ENCODE results near the gene DLST. TPM values are rescaled to one million over a fixed set of nuclear protein-coding genes. Genes with fewer than 3 reads are reported as not detected.

Gene DLST
- total and polyA plus RNA-seq, 4 experiments from 2014 or later: 4.8 to 104 (median 56.0) TPM

- H3K9me3 ChIP-seq (ENCODE audit: control insufficient read depth in 1 of 2, low read length in 2 of 2): no peaks in the 10 kb centered on the region
- peaks cover 57% of the 10 kb centered on the region for H3K4me1 ChIP-seq (ENCODE audit: insufficient read depth, low read length)
- Mint-ChIP-seq H3K36me3 (no peaks in the 10 kb centered on the region), H3K4me1 (peaks cover 26 to 59% (median 49%) of the 10 kb centered on the region in 4 donors), H3K27ac (peak overlapping the region; percentile 92 to 97 (median 95)), H3K9me3 (peaks cover 0 to 9% (median under 1%) of the 10 kb centered on the region in 8 donors), H3K27me3 (no peaks in the 10 kb centered on the region), H3K4me3 (peak overlapping the region; percentile 70 to 91 (median 82))
- CTCF ChIA-PET (ENCODE audit: partially characterized antibody): interaction anchor here (1.5 to 3.2 kb wide), 4 partner anchors 19 to 146 kb away, joined by 3 to 19 read pairs (median 12); partner anchors contain the start of gene RPS6KL1
- POLR2A ChIA-PET (ENCODE audit: partially characterized antibody): interaction anchor here (1.0 to 1.2 kb wide), 3 partner anchors 9 to 194 kb away, joined by 3 to 5 read pairs (median 3); partner anchors contain the start of gene NEK9
- H3K27me3 ChIP-seq (ENCODE audit: insufficient read depth, low read length): no peaks in the 10 kb centered on the region
- peak overlapping the region; percentile 28 to 40 for H3K4me3 ChIP-seq (ENCODE audit: low read length in 2 of 2)
- no peaks in the 10 kb centered on the region for H3K36me3 ChIP-seq (ENCODE audit: insufficient read depth, low read length)
- intact Hi-C loops (cut with micrococcal nuclease): loop anchor here (10.0 kb wide), 1 partner anchor 447 kb away; the partner anchor contains the start of genes ISCA2 and NPC2
- DNase-seq: peak; percentile 38 to 60 (median 51)
- peak overlapping the region; percentile 55 for H3K27ac ChIP-seq (ENCODE audit: low read depth, low read length)
Measured at GRCh38 chr14:74941676-74942097, 60.0 kb downstream of the DLST start.

- peaks cover 54% of the 10 kb centered on the region for H3K4me1 ChIP-seq (ENCODE audit: insufficient read depth, low read length)
- Mint-ChIP-seq H3K4me3 (peak overlapping the region; percentile 70 to 91 (median 82)), H3K36me3 (no peaks in the 10 kb centered on the region), H3K9me3 (peaks cover 0 to 9% (median under 1%) of the 10 kb centered on the region in 8 donors), H3K27ac (peak overlapping the region; percentile 92 to 97 (median 95)), H3K27me3 (no peaks in the 10 kb centered on the region), H3K4me1 (peaks cover 21 to 55% (median 45%) of the 10 kb centered on the region in 4 donors)
- H3K27me3 ChIP-seq (ENCODE audit: insufficient read depth, low read length): no peaks in the 10 kb centered on the region
- ChIA-PET CTCF (ENCODE audit: partially characterized antibody) (interaction anchor here (1.5 to 3.2 kb wide), 4 partner anchors 19 to 146 kb away, joined by 3 to 19 read pairs (median 12); partner anchors contain the start of gene RPS6KL1), POLR2A (ENCODE audit: partially characterized antibody) (interaction anchor here (1.0 to 1.2 kb wide), 2 partner anchors 10 to 184 kb away, joined by 3 to 5 read pairs; partner anchors contain the start of gene NEK9)
- no peaks in the 10 kb centered on the region for H3K36me3 ChIP-seq (ENCODE audit: insufficient read depth, low read length)
- intact Hi-C loops (cut with micrococcal nuclease): loop anchor here (10.0 kb wide), 1 partner anchor 447 kb away; the partner anchor contains the start of genes ISCA2 and NPC2
- peak overlapping the region; percentile 28 to 40 for H3K4me3 ChIP-seq (ENCODE audit: low read length in 2 of 2)
- DNase-seq: no peak
- H3K27ac ChIP-seq (ENCODE audit: low read depth, low read length): peak overlapping the region; percentile 55
- H3K9me3 ChIP-seq (ENCODE audit: control insufficient read depth in 1 of 2, low read length in 2 of 2): no peaks in the 10 kb centered on the region
Measured at GRCh38 chr14:74942181-74942580, 60.5 kb downstream of the DLST start.

- no peaks in the 10 kb centered on the region for H3K36me3 ChIP-seq (ENCODE audit: insufficient read depth, low read length)
- Mint-ChIP-seq H3K27ac (peak overlapping the region; percentile 64 to 96 (median 92)), H3K4me3 (peak overlapping the region in 4 of 8 donors; percentile 59 to 85 (median 64)), H3K27me3 (no peaks in the 10 kb centered on the region), H3K9me3 (peaks cover 0 to 9% (median under 1%) of the 10 kb centered on the region in 8 donors), H3K36me3 (no peaks in the 10 kb centered on the region), H3K4me1 (peaks cover 20 to 51% (median 42%) of the 10 kb centered on the region in 4 donors)
- no peaks in the 10 kb centered on the region for H3K9me3 ChIP-seq (ENCODE audit: control insufficient read depth in 1 of 2, low read length in 2 of 2)
- ChIA-PET POLR2A (ENCODE audit: partially characterized antibody) (interaction anchor here (1.2 kb wide), 1 partner anchor 184 kb away, joined by 5 read pairs; the partner anchor contains the start of gene NEK9), CTCF (ENCODE audit: partially characterized antibody) (interaction anchor here (0.5 to 3.2 kb wide), 5 partner anchors 20 to 182 kb away, joined by 3 to 19 read pairs (median 12); partner anchors contain the start of gene RPS6KL1)
- H3K27ac ChIP-seq (ENCODE audit: low read depth, low read length): peak overlapping the region; percentile 55
- no peak for DNase-seq
- H3K27me3 ChIP-seq (ENCODE audit: insufficient read depth, low read length): no peaks in the 10 kb centered on the region
- intact Hi-C loops (cut with micrococcal nuclease): loop anchor here (10.0 kb wide), 1 partner anchor 448 kb away; the partner anchor contains the start of genes ISCA2 and NPC2
- H3K4me1 ChIP-seq (ENCODE audit: insufficient read depth, low read length): peaks cover 50% of the 10 kb centered on the region
- no peak overlapping the region for H3K4me3 ChIP-seq (ENCODE audit: low read length in 2 of 2)
Measured at GRCh38 chr14:74942608-74943007, 60.9 kb downstream of the DLST start.

GRCh38 chr14:74945261-74945851, 63.6 kb downstream of the DLST start:
- Histone ChIP-seq H3K9me3 (ENCODE audit: control insufficient read depth in 1 of 2, low read length in 2 of 2) (no peaks in the 10 kb centered on the region), H3K36me3 (ENCODE audit: insufficient read depth, low read length) (no peaks in the 10 kb centered on the region), H3K27ac (ENCODE audit: low read depth, low read length) (no peak overlapping the region), H3K4me3 (ENCODE audit: low read length in 2 of 2) (no peak overlapping the region), H3K4me1 (ENCODE audit: insufficient read depth, low read length) (peaks cover 43% of the 10 kb centered on the region), H3K27me3 (ENCODE audit: insufficient read depth, low read length) (no peaks in the 10 kb centered on the region)
- H3K9me3 Mint-ChIP-seq: peaks cover 0 to 2% (median 0%) of the 10 kb centered on the region in 8 donors
- peaks cover 14 to 38% (median 32%) of the 10 kb centered on the region in 4 donors for H3K4me1 Mint-ChIP-seq
- H3K27ac Mint-ChIP-seq: no peak overlapping the region
- ChIA-PET POLR2A (ENCODE audit: partially characterized antibody) (interaction anchor here (0.9 to 1.1 kb wide), 2 partner anchors 11 to 57 kb away, joined by 3 to 4 read pairs; partner anchors contain the start of gene EIF2B2), CTCF (ENCODE audit: partially characterized antibody) (interaction anchor here (0.6 to 6.2 kb wide), 21 partner anchors 9 to 359 kb away, joined by 3 to 101 read pairs (median 3); partner anchors contain the start of genes EIF2B2 and RPS6KL1)
- no peaks in the 10 kb centered on the region for H3K36me3 Mint-ChIP-seq
- intact Hi-C loops (cut with micrococcal nuclease): loop anchor here (10.0 kb wide), 1 partner anchor 451 kb away; the partner anchor contains the start of genes ISCA2 and NPC2
- peaks cover 0 to 2% of the 10 kb centered on the region in 2 donors for H3K27me3 Mint-ChIP-seq
- H3K4me3 Mint-ChIP-seq: no peak overlapping the region
- no peak for DNase-seq

- Histone ChIP-seq H3K4me1 (ENCODE audit: insufficient read depth, low read length) (peaks cover 37% of the 10 kb centered on the region), H3K36me3 (ENCODE audit: insufficient read depth, low read length) (no peaks in the 10 kb centered on the region), H3K9me3 (ENCODE audit: control insufficient read depth in 1 of 2, low read length in 2 of 2) (no peaks in the 10 kb centered on the region), H3K4me3 (ENCODE audit: low read length in 2 of 2) (no peak overlapping the region), H3K27me3 (ENCODE audit: insufficient read depth, low read length) (no peaks in the 10 kb centered on the region), H3K27ac (ENCODE audit: low read depth, low read length) (no peak overlapping the region)
- Mint-ChIP-seq H3K4me1 (peaks cover 13 to 32% (median 30%) of the 10 kb centered on the region in 4 donors), H3K27ac (peak overlapping the region; percentile 21 to 93 (median 70)), H3K27me3 (peaks cover 0 to 2% of the 10 kb centered on the region in 2 donors), H3K4me3 (peak overlapping the region in 5 of 8 donors; percentile 22 to 81 (median 63)), H3K36me3 (no peaks in the 10 kb centered on the region), H3K9me3 (peaks cover 0 to 2% (median 0%) of the 10 kb centered on the region in 8 donors)
- DNase-seq: peak; percentile 62 to 74 (median 63)
- intact Hi-C loops (cut with micrococcal nuclease): loop anchor here (1.0 to 10.0 kb wide), 2 partner anchors 56 to 451 kb away; partner anchors contain the start of genes EIF2B2, ISCA2 and NPC2
- POLR2A ChIA-PET (ENCODE audit: partially characterized antibody): interaction anchor here (0.9 to 1.1 kb wide), 2 partner anchors 12 to 56 kb away, joined by 3 to 4 read pairs; partner anchors contain the start of gene EIF2B2
- CTCF ChIA-PET (ENCODE audit: partially characterized antibody): interaction anchor here (0.6 to 6.2 kb wide), 20 partner anchors 8 to 358 kb away, joined by 3 to 101 read pairs (median 3); partner anchors contain the start of genes EIF2B2, PGF and RPS6KL1
Measured at GRCh38 chr14:74945852-74946658, 64.3 kb downstream of the DLST start.

GRCh38 chr14:74946659-74947281, 65.1 kb downstream of the DLST start:
- DNase-seq: no peak
- Mint-ChIP-seq H3K4me3 (peak overlapping the region in 2 of 8 donors; percentile 39 to 63), H3K4me1 (peaks cover 7 to 25% (median 22%) of the 10 kb centered on the region in 4 donors), H3K9me3 (peaks cover 0 to 2% (median 0%) of the 10 kb centered on the region in 8 donors), H3K27ac (peak overlapping the region in 2 of 7 donors; percentile 21 to 93), H3K27me3 (peaks cover 0 to 2% of the 10 kb centered on the region in 2 donors), H3K36me3 (no peaks in the 10 kb centered on the region)
- no peak overlapping the region for H3K4me3 ChIP-seq (ENCODE audit: low read length in 2 of 2)
- peaks cover 30% of the 10 kb centered on the region for H3K4me1 ChIP-seq (ENCODE audit: insufficient read depth, low read length)
- intact Hi-C loops (cut with micrococcal nuclease): loop anchor here (1.0 to 10.0 kb wide), 2 partner anchors 56 to 452 kb away; partner anchors contain the start of genes EIF2B2, ISCA2 and NPC2
- H3K27ac ChIP-seq (ENCODE audit: low read depth, low read length): no peak overlapping the region
- H3K27me3 ChIP-seq (ENCODE audit: insufficient read depth, low read length): no peaks in the 10 kb centered on the region
- ChIA-PET POLR2A (ENCODE audit: partially characterized antibody) (no interaction called here), CTCF (ENCODE audit: partially characterized antibody) (interaction anchor here (0.9 to 6.2 kb wide), 12 partner anchors 8 to 359 kb away, joined by 3 to 101 read pairs (median 4); partner anchors contain the start of gene PGF)
- no peaks in the 10 kb centered on the region for H3K36me3 ChIP-seq (ENCODE audit: insufficient read depth, low read length)
- no peaks in the 10 kb centered on the region for H3K9me3 ChIP-seq (ENCODE audit: control insufficient read depth in 1 of 2, low read length in 2 of 2)
